GM23248 (cell line): Measurements from ENCODE around the gene DIAPH1. TPM values are rescaled to one million over a fixed set of nuclear protein-coding genes. Genes with fewer than 3 reads are reported as not detected.
A peak's percentile ranks its signal among the peaks of the same experiment; 100 is the strongest.

Experiments
- DNase-seq: peaks from one replicate; pipeline ENCODE4 v3.0.0-alpha.2; 2015
- H2AFZ ChIP-seq: fragments of 200-600 bp; sonication (generic); 2 replicates; pipeline ENCODE4 v1.6.1; 2016; ENCODE audit warnings: antibody characterized with exemption
- H3F3A ChIP-seq: fragments of 200-600 bp; sonication (generic); 2 replicates; pipeline ENCODE4 v1.6.1; 2016; ENCODE audit warnings: mild to moderate bottlenecking, antibody characterized with exemption, mixed run types; ENCODE audit not compliant: insufficient read depth
- H3K27ac ChIP-seq: fragments of 200-600 bp; sonication (generic); 2 replicates; pipeline ENCODE4 v1.5.1; 2016; ENCODE audit warnings: mild to moderate bottlenecking
- H3K27me3 ChIP-seq: fragments of 200-600 bp; sonication (generic); replicated peaks from 2 replicates; pipeline ENCODE4 v1.6.1; 2016; ENCODE audit warnings: mild to moderate bottlenecking; ENCODE audit not compliant: insufficient read depth
- H3K36me3 ChIP-seq: fragments of 200-600 bp; sonication (generic); 2 replicates; pipeline ENCODE4 v1.6.1; 2016; ENCODE audit warnings: low read depth, mild to moderate bottlenecking
- H3K4me1 ChIP-seq: fragments of 200-600 bp; sonication (generic); 2 replicates; pipeline ENCODE4 v1.6.1; 2016; ENCODE audit warnings: mild to moderate bottlenecking; ENCODE audit not compliant: insufficient read depth
- H3K4me2 ChIP-seq: fragments of 200-600 bp; sonication (generic); one replicate; pipeline ENCODE4 v1.6.1; 2016; ENCODE audit warnings: mild to moderate bottlenecking; ENCODE audit not compliant: unreplicated experiment
- H3K4me3 ChIP-seq: fragments of 200-600 bp; sonication (generic); 2 replicates; pipeline ENCODE4 v1.5.1; 2016; ENCODE audit warnings: mild to moderate bottlenecking
- H3K79me2 ChIP-seq: fragments of 200-600 bp; sonication (generic); 2 replicates; pipeline ENCODE4 v1.6.1; 2016; ENCODE audit warnings: mild to moderate bottlenecking; ENCODE audit not compliant: insufficient read depth
- H3K9ac ChIP-seq: fragments of 200-600 bp; sonication (generic); 2 replicates; pipeline ENCODE4 v1.6.1; 2016; ENCODE audit warnings: mild to moderate bottlenecking
- H3K9me2 ChIP-seq: fragments of 200-600 bp; sonication (generic); 2 replicates; pipeline ENCODE4 v1.6.1; 2016; ENCODE audit warnings: mixed run types, mild to moderate bottlenecking, moderate library complexity; ENCODE audit not compliant: insufficient read depth
- H3K9me3 ChIP-seq: fragments of 200-600 bp; sonication (generic); one replicate; pipeline ENCODE4 v1.6.1; 2017; ENCODE audit warnings: low read depth
- H4K20me1 ChIP-seq: fragments of 200-600 bp; sonication (generic); 2 replicates; pipeline ENCODE4 v1.6.0; 2016; ENCODE audit not compliant: insufficient read depth
- EZH2 ChIP-seq: fragments of 200-600 bp; sonication (generic); IDR thresholded peaks from 2 replicates; pipeline ENCODE4 v1.6.1; 2018; ENCODE audit warnings: antibody characterized with exemption, mild to moderate bottlenecking; ENCODE audit not compliant: insufficient read depth, poor library complexity, severe bottlenecking
- EZH2phosphoT487 ChIP-seq: fragments of 200-600 bp; sonication (generic); IDR thresholded peaks from 2 replicates; pipeline ENCODE4 v1.6.1; 2018; ENCODE audit warnings: antibody characterized with exemption, moderate library complexity, mild to moderate bottlenecking, low read depth; ENCODE audit not compliant: insufficient read depth
- WGBS, 2 experiments: methylation state at CpG; one replicate each; pipeline ENCODE4 v1.1.6; 2015 to 2017; ENCODE audit warnings: low lambda C conversion rate in 2 of 2, low coverage in 1 of 2; ENCODE audit errors: missing lambda C conversion rate in 2 of 2; 5-methylcytosine and 5-hydroxymethylcytosine counted together
- in situ Hi-C: fragments of 300-500 bp; cut with MboI; formaldehyde crosslinking; loops from 2 replicates; pipeline ENCODE4 v1.15.0; 2020
- polyA plus RNA-seq: library from polyadenylated mRNA; unstranded; fragments of >200 nt; fragmentation: Nextera tagmentation; extraction: Ambion mirVana; gene quantifications from 2 replicates; pipeline ENCODE4 v1.2.1, GENCODE V29; 2016
- total RNA-seq: library from RNA; depleted of rRNA; stranded (reverse); fragments of >200 nt; shearing (Covaris generic); gene quantifications from 2 replicates; pipeline ENCODE4 v1.2.3, GENCODE V29; 2014; rRNA removed

DIAPH1 gene
- total RNA-seq (26.0 and 34.5 TPM in 2 replicates), polyA plus RNA-seq (33.7 and 34.4 TPM in 2 replicates)

DNA sequence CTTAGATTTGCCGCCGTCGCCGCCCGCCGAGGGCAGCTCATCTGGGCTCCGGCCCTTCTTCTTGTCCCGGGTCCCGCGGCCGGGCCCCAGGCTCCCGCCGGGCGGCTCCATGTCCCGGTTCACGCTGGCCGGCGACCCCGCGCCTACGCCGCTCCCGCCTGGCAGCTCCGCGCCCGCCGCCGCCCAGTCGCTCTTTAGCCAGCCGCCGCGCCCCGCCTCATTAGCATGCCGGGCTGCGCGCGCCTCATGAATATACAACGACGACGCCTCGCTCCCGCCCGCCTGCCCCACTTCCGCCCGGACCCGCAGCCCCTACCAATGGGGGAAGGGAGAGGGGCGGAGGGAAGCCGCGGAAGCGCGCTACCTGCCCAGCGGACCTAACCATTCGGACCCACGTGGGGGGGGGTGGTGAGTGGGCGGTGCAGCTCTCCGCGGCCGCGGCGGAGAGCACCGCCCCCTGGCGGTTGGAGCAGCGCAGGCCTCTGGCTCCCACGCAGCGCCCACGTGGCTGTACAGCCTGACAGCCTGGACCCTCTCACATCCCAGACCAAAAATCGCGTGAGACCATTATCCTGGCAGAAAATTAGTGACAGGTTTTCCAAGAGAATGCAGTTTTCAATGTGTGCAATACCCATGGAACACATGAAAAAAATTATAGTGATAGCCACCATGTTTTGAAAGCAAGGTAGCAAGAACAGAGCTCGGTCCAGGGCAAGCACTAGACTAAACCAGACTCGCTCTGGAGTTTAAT, at the start of gene DIAPH1:
Gene DIAPH1, minus strand, starts transcription at position 197 of the 751 bp plus-strand sequence. Its CDS starts 86 bp downstream, at position 111.
- Histone ChIP-seq H3F3A (peaks cover 41% of the 10 kb centered on the region), H3K27ac (peak within 1 kb of the TSS; percentile 71), H3K4me2 (peak within 1 kb of the TSS; percentile 98), H3K36me3 (peaks cover 24% of the 10 kb centered on the region), H3K9me2 (no peaks in the 10 kb centered on the region), H3K4me1 (peaks cover 11% of the 10 kb centered on the region), H3K27me3 (no peaks in the 10 kb centered on the region), H3K9me3 (no peaks in the 10 kb centered on the region), H4K20me1 (no peaks in the 10 kb centered on the region), H3K4me3 (peak within 1 kb of the TSS; percentile 79), H3K79me2 (peaks cover 44% of the 10 kb centered on the region), H3K9ac (peak within 1 kb of the TSS; percentile 83), H2AFZ (peak within 1 kb of the TSS; percentile 85)
- TF ChIP-seq EZH2 = no peak
- TF ChIP-seq EZH2phosphoT487 = no peak
- 3 to 4% methylated on average over 38 to 47 of the region's 70 CpGs for WGBS, 2 experiments
- peak; percentile 98 for DNase-seq
- in situ Hi-C loops = no loop called here

DNA sequence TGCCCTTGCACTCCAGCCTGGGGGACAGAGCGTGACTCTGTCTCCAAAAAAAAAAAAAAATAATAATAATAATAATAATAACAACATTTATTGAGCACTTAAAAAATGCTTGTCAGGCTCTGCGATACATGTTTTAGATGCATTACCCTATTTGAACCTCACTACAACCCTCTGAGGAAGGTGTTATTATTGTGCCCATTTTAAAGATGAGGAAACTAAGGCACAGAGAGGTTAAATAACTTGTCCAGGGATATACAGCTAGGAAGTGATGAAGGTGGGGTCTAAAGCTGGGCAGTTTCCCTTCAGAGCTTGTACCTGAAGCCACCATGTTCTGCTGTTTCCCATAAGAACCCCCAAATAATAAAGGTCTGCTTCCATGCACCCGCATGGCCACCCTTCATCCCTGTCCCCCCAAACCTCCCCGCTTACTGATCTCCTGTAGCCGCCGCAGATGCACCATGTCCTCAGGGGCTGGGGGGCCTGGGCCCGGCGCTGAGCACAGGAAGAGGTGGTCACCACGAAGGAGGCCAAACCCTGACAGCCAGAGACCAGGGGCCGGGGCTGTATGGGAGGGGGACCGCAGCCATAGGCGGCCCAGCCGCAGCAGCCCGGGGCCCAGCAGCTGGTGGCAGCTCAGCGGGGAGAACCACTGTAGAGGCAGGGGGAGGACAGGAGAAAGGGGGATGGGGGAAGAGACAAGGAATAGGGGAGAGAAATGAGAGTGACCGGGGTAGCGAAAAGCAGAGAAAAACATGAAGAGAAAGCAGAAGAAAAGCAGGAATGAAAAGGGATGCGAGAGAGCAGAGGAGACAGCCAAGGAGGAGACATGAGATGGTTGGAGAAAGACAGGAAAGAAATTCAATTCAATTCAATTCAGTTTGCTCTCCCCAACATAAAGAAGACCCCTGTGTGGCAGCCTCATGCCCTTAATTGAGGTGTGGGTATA, 47.5 kb upstream of the DIAPH1 start:
- no peaks in the 10 kb centered on the region for H4K20me1 ChIP-seq
- H3K27ac ChIP-seq = no peak overlapping the region
- no peak overlapping the region for H2AFZ ChIP-seq
- no peak overlapping the region for H3K4me2 ChIP-seq
- H3K9ac ChIP-seq = no peak overlapping the region
- H3K36me3 ChIP-seq = no peaks in the 10 kb centered on the region
- DNase-seq = no peak
- H3K4me1 ChIP-seq = peaks cover 13% of the 10 kb centered on the region; the same call in 1 of the 2 replicates
- no peak for TF ChIP-seq EZH2phosphoT487
- TF ChIP-seq EZH2 = no peak
- H3K9me3 ChIP-seq = no peaks in the 10 kb centered on the region
- H3K79me2 ChIP-seq = no peaks in the 10 kb centered on the region
- H3F3A ChIP-seq = peaks cover 10% of the 10 kb centered on the region; the same call in 1 of the 2 replicates
- no peak overlapping the region for H3K4me3 ChIP-seq
- in situ Hi-C loops = no loop called here
- no peaks in the 10 kb centered on the region for H3K27me3 ChIP-seq
- WGBS, 2 experiments = 84 to 96% methylated on average over 14 to 18 of the region's 18 CpGs
- no peaks in the 10 kb centered on the region for H3K9me2 ChIP-seq

DNA sequence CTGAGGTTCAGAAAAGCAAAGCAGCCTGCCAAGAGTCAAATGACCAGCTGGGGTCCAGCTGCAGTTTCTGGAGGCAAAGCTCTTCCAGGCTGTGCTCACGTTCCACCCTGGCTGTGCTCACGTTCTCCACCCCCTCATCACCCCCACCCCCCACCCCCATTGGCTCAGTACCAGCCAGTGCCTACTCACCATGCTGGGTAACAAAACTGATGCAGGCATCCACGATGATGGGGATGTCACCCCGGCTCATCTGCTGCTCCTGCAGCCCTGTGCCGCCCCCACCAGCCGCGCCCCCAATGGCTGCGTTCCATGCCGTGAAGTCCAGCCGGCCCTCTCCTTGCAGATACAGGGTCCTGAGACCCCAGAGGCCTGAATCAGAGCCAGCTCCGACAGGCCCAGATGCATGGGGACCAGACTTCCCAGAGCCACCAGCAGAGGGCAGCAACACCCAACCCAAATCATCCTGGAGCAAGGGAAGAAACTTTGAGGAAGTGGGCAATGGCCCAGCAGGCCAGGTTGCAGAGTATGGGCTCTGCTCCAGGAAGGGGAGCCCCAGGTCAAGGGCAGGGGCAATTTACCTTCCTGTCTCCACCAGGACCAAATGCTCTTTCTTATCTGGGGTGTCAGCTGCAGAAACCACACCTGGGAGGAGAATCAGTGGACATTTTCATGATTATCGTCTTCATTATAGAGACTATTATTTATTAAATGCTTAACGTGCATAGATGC, 46.1 kb upstream of the DIAPH1 start:
- 22% methylated on average over 10 to 13 of the region's 13 CpGs for WGBS, 2 experiments
- H4K20me1 ChIP-seq = no peaks in the 10 kb centered on the region
- in situ Hi-C loops = no loop called here
- no peaks in the 10 kb centered on the region for H3K9me2 ChIP-seq
- H3K4me3 ChIP-seq = no peak overlapping the region
- H3K9me3 ChIP-seq = no peaks in the 10 kb centered on the region
- H3K27me3 ChIP-seq = no peaks in the 10 kb centered on the region
- H3K4me1 ChIP-seq = peaks cover 13% of the 10 kb centered on the region; the same call in 1 of the 2 replicates
- no peaks in the 10 kb centered on the region for H3K36me3 ChIP-seq
- no peak overlapping the region for H3K27ac ChIP-seq
- no peak overlapping the region for H3K4me2 ChIP-seq
- peaks cover 10% of the 10 kb centered on the region; the same call in 1 of the 2 replicates for H3F3A ChIP-seq
- no peak overlapping the region for H3K9ac ChIP-seq
- TF ChIP-seq EZH2phosphoT487 (no peak), EZH2 (no peak)
- H2AFZ ChIP-seq = no peak overlapping the region
- peak; percentile 69 for DNase-seq
- no peaks in the 10 kb centered on the region for H3K79me2 ChIP-seq

DNA sequence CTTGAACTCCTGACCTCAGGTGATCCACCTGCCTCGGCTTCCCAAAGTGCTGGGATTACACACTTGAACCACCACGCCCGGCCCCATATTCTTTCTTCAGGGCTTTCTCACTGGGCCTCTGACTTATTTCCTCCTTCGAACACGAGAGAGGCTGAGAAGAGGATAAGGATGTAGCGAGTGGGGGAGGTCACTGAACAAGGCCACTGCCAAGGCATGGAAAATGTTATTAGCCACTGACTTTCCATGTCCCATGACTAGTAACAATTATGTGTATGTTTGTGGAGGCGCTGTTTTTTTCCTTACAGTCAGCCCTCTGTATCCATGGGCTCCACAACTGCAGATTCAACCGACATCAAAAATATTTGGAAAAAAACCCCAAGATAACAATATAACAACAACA, 44.7 kb upstream of the DIAPH1 start:
- Histone ChIP-seq H3K9ac (no peak overlapping the region), H3F3A (peaks cover 8% of the 10 kb centered on the region), H3K9me3 (no peaks in the 10 kb centered on the region), H3K36me3 (no peaks in the 10 kb centered on the region), H3K27ac (no peak overlapping the region), H3K27me3 (no peaks in the 10 kb centered on the region), H2AFZ (no peak overlapping the region), H3K4me1 (0 out of 2 replicates have a peak, but pooled peaks cover 1% of the 10 kb centered on the region), H3K79me2 (no peaks in the 10 kb centered on the region), H3K9me2 (no peaks in the 10 kb centered on the region), H4K20me1 (no peaks in the 10 kb centered on the region), H3K4me2 (no peak overlapping the region), H3K4me3 (no peak overlapping the region)
- 90 to 94% methylated on average over 8 of the region's 8 CpGs for WGBS, 2 experiments
- in situ Hi-C loops = no loop called here
- no peak for TF ChIP-seq EZH2
- TF ChIP-seq EZH2phosphoT487 = no peak
- no peak for DNase-seq
